H1 (cell line): ENCODE results near the gene BCL2L12. TPM values are rescaled to one million over a fixed set of nuclear protein-coding genes. Genes with fewer than 3 reads are reported as not detected.

Source experiments
- BRCA1 ChIP-seq: IDR thresholded peaks from 2 replicates; pipeline ENCODE4 v1.6.1; 2012; ENCODE audit warnings: low read depth, low read length, improper control_type of control experiment
- EGR1 ChIP-seq: IDR thresholded peaks from 2 replicates; pipeline ENCODE4 v1.6.1; 2011; ENCODE audit warnings: low read depth, low read length, borderline replicate concordance
- KDM4A ChIP-seq: IDR thresholded peaks from one replicate; pipeline ENCODE4 v1.7.1; 2012; ENCODE audit warnings: low read depth, mild to moderate bottlenecking, moderate library complexity, low read length, inconsistent platforms; ENCODE audit not compliant: severe bottlenecking
- POU5F1 ChIP-seq: IDR thresholded peaks from 2 replicates; pipeline ENCODE4 v1.6.1; 2011; ENCODE audit warnings: low read depth, mild to moderate bottlenecking, low read length, moderate library complexity
- polyA plus RNA-seq, 7 experiments: library from polyadenylated mRNA; depleted of rRNA in 3 of 7; stranded (reverse) in 5 of 7; unstranded in 2 of 7; fragments of >200 nt in 5 of 7; fragments of 200-250 nt in 2 of 7; gene quantifications; 1 replicate in 5 of 7; 2 replicates in 1 of 7; 4 replicates in 1 of 7; pipeline versions ENCODE4 v1.2.1 to v1.2.3, GENCODE V29; 2011 to 2013; ENCODE audit warnings: missing spikeins in 2 of 7, mixed read lengths in 2 of 7
- total RNA-seq: library from RNA; stranded (reverse); fragmentation: NEBNext Ultra II Directional; extraction: Animal tissue kit (Norgen Biotek cat#: 25700); gene quantifications from 2 replicates; pipeline ENCODE4 v1.2.1, GENCODE V29; 2021

Gene BCL2L12
- total and polyA plus RNA-seq, 2 of the 8 experiments (the other 6 are each of a cell fraction or from before 2014, with no cell fraction given): 126 to 209 TPM

GRCh38 chr19:49716154-49716553 lies 50.4 kb downstream of the BCL2L12 start (continued):
- no peak for TF ChIP-seq EGR1
- no peak for TF ChIP-seq BRCA1
- no peak for TF ChIP-seq POU5F1
- no peak for TF ChIP-seq KDM4A
